Activated gamma-delta T cell treated with anti-CD3 and anti-CD28 coated beads, Interleukin-2, amount 50 U/mL, for 16 hours (primary cell): Measurements from ENCODE around the gene BCR.

Source experiments
- DNase-seq: peaks from one replicate; pipeline ENCODE4 v3.0.0-alpha.2; 2020; ENCODE audit warnings: low read depth

The BCR gene

DNA sequence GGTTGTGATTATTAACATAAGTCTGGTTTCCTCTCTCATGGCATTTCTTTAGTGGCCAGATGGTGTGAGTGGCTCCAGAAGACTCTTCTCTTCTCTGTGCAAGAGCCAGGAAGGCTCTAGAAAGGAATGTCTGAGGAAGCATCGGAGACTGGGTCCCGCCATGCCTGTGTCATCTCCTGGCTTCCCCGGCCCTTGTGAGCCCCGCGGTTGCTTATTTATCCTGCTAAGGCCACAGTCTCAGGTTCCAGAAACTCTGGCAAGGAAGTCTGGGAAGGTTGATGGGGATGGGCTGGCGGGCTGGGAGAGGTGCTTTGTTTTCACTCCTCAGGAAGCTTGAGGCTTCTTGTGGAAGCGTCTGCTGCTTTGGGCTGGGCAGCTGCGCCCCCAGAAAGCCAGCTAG lies 18.9 kb downstream of the BCR start:
- no peak for DNase-seq

DNA sequence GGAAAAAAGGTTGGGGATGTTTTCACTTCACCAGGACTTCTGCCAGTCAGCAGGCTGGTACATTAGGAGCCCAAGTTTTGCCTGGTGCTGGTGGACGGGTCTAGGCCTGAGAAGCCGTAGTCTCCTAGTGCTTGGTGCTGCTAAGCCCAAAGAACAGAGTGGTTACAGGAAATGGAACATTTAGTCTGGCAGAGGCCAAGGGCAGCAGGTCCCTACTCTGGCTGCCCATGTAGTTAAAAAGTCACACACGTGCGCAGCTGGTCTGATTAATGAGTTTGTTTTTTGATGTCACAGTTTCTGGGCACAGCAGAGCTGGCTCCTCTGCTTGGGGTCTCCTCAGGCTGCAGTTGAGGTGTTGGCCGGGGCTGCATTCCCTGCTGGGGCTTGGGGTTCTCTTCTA lies 20.6 kb downstream of the BCR start:
- DNase-seq, result no peak

DNA sequence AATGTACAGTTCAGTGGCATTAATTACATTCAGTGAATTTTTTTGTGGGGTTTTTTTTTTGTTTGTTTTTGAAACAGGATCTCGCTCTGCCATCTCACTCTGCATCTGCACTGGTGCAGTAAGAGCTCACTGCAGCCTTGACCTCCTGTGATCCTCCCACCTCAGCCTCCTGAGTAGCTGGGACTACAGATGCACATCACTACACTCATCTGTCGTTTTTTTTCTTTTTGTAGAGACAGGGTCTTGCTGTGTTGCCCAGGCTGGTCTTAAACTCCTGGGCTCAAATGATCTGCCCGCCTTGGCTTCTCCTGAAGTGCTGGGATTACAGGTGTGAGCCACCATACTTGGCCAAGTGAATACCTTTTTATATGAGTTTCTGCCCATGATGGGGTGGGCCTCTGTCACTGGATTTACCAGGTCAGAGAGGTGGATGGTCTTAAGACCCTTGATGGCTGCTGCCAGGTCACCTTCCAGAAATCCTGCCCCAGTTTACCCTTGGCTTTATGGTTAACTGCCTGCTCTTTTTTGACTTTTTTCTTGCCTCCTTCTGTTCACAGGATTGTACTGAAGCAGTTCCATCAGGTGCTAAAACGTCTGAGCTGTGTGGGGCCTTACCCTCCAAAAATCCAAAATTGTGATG lies 22.6 kb downstream of the BCR start:
- no peak for DNase-seq

DNA sequence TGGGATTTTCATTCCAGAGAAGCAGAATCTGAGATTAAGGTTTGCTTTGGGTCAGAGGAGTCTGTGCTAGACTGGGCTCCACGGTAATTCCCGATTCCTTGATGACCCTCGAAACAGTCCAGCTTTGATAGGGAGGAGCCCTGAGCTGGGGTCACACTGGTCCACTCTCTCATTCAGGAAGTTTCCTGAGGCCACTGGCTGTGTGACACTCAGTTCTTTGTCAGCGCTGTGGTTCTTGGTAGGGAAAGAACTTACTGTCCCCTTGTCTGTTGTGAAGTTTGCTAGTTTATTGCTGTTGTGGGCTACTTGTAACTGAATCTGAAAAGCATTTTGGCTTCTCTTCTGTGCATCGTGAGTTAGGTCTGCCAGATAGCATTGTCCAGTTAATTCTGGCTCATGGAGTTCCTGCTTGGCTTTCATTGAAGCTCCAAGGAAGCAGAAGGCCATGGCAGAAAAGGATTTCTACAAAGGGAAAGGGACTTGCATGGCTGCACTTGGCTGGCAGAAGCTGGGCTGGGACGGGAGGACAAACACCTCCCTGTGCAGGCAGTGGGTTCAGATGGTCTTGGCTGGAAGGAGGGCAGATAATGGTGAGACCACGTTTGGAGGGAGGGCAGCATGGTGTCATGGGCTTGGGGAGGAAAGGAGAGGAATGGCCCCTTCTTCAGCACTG lies 23.3 kb downstream of the BCR start:
- no peak for DNase-seq

DNA sequence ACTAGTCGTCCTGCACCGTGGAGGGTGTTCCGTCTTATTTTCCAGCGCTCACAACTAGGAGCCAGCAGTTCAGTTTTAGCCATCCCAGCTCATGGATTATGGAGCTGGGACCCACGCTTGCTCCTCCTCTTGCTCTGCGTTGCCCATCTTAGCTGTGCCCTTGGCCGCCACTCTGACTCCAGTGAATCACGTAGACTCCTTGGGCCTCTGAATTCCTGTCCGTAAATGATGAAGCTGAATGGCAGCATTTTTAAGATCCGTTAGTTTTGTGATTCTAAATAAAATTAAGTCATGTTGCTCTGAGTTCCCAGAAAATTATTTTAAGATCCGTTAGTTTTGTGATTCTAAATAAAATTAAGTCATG lies 23.8 kb downstream of the BCR start:
- no peak for DNase-seq

DNA sequence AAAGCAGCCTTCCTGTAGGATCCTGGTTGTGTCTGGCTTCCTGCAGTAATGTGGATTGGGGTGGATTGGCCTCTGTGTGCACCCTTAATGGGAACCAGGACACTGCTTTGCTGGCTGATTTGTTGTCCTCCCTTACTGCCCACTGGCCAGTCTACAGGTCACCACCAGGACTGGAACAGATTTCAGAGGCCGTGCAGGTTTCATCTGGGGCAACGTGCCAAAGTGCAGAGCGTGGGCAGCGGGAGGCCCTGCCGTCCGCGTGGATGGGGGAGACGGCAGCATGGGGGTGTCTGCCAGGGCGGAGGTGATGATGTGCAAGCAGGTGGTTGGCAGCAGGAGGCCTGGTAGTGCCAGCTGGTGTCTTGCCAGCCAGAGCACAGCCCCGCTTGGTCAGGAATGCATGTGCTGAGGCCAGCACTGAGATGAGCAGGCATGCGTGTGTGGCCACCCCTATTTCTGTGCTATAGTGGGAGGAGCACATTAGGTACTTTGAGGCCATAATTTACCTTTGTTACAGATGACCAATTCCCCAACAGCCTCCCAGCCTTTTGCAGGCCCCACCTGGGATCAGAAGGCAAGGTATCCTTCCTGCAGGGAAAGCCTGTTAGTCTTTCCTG lies 24.3 kb downstream of the BCR start:
- DNase-seq, result no peak

DNA sequence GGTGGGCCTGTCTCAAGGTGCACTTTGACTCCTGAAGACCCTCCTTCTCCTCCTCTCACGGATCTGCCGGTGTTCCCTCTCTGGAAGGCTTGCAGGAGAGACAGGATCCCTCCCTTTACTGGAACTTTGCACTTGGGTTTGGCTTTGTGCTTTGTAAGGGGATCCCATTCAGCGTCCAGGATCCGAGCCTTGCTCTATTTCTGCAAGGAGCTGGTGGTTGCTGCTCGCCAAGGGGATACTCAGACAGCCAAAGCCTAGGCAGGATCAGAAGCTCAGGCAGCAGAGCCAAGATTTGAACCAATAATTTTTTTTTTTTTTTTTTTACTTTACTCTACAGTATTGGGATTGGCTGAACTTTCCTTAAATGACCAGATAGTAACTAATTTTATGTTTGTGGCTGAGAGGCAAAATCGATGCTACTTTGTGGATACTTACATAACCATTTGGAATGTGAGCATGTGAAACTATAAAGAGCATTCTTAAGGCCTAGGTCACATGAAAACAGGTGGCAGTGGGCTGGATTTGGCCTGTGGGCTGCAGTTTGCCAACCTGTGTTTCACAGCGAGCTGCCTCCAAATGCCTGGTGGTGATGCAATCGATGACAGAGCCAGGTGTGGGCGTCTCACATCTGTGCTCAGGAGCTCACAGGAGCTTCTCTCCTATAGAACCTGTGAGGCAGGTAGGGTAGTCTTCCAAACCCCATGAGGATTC lies 25.2 kb downstream of the BCR start:
- DNase-seq, result no peak

DNA sequence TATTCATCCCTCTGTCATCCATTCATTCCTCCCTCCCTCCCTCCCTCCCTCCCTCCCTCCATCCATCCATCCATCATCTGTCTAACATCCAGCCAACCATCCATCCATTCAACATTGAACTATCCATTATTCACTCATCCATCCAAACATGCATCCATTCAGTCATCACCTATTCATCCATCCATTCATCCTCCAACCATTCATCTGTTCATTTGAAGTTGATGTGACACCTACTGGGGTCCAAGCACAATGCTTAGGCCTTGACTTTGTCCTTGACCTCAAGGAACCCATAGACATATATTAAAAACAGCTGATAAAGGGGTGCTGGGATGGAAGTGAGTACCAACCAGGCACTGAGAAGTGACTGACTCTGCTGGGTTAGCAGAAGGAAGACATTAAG lies 26.6 kb downstream of the BCR start:
- no peak for DNase-seq

DNA sequence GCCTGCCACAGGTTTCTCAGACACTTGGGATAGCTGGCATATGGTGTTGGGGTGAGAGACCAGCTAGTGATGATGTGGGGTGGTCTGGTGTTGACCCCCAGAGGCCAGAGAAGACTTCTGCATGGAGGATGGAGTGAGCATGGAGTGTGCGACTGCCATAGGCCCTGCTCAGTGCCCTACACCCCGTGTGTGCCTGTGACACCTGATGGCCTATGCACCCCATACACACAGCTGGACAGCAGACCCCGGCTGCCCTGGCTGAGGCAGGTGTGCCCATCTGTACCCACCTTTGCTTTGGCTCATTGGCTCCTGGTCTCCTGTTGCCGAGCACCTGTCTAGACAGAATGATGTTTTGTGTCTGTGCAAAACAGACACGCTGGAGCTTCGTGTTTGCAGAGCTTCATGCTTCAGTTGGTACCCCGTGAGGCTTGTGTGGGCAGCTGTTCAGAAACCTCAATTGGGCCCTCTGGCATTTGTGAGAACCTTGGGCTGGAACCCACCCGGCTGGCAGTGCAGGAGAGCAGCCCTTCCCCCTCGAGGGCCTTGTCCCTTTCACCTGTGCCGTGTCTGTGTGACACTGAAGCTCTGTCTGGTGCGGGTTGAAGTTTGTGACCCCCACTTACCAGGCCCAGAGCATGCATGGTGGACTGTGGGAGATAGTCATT lies 27.6 kb downstream of the BCR start:
- DNase-seq, result no peak

DNA sequence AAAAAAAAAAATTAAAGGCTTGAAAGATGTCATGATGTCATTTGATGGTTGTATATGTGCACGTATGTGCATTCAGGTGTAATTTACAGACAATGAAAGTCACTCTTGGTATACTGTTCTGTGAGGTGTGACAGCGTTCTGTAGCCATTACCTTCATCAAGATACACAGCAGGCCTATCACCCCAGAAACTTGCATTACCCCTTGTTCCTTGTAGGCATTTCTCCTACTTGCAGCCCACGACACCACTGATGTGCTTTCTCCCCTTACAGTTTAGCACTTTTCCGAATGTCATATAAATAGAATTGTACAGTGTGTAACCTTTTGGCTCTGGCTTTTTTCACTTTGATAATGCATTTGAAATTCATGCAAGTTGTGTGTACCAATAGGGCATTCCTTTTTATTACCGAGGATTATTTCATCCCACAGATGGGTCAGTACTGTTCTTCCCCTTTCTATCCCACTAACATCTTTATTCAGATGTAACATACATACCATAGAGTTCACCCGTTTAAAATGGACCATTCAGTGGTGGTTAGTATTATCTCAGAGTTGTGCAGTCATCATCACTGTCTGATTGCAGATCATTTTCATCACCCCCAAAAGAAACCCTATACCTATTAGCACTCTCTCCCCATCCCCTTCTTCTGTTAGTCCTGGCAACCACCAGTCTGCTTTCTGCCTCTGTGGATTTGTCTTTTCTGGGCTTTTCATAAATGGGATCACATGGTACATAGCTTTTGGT lies 30.3 kb downstream of the BCR start:
- no peak for DNase-seq

DNA sequence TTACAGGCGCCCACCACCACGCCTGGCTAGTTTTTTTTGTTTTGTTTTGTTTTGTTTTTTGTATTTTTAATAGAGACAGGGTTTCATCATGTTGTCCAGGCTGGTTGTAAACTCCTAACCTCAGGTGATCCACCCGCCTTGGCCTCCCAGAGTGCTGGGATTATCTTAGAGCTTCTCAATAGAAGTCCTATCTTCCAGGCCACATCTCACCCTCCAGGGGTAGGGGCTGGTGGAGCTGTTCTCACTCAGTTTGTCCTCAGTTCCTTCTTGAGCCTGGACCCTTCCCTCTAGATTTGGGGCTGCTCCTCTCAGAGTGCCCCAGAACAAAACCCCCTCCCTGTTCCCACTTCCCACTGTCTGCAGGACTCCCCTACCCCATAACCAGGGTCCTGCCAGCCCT lies 31.3 kb downstream of the BCR start:
- no peak for DNase-seq

DNA sequence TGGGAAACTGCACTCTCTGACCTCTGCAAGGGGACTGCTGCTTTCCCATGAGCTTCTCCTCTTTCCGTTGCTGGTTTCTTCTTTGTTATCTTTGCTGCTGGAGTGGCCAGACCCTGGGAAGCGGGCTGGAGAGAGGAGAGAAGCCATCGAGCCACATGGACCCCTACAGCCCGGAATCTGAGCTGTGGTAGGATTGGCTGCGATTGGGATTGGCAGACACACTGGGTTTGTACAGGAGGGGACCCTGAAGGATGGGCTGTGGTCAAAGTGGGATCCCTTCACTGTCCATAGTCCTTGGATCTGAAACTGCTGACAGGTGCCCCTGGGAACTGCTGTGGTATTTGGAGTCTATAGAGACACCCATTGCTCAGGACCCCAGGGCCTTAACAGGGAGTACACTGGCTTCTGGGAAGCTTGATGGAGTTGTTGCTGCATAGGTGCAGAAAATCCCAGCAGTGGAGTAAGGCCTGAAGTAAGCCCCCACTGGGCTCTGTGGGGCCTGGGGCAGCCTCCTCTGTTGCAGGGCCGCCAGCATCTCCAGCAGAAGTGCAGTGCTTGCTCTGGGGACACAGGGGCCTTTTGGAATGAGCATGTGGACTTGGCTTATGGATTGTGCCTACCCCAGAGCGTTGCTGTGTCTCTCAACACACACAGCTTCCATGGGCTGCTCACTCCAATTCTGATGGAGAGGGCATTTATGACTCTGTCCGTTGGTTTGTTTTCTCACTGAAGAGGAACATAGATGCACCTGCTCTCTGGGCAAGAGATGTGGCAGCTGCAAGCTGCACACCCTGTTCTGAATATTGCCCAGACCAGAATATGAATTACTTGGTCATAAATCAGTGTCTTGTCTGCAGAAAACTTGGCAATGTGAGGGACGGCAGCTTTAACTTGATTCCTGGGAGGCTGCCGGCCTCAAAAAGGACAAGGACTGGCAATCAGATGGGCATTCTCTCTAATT lies 32.0 kb downstream of the BCR start:
- no peak for DNase-seq

DNA sequence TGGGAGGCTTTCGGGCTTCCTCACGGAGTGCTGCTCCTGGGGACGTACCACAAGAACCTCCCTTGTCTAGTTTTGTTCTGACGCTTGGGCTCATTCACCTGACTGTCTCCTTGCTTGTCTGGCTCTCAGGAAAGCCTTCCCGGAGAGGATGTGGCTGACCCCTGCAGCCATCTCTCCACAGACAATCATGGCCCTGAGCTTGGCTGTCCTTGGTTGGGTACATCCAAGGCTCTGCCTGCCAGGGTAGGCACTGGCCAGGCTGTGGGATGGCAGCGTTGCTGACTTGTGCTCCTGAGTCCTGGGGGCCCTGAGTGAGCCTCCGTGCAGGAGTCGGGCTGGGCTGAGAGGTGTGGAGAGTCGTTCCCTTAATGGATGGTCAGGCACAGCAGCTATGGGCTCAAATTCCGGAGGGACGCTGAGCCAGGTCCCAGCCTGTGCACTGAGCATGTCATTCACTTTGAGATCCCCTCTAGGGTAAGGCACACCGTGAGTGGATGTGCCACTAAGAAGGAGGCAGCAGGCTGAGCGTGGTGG lies 32.8 kb downstream of the BCR start:
- no peak for DNase-seq

DNA sequence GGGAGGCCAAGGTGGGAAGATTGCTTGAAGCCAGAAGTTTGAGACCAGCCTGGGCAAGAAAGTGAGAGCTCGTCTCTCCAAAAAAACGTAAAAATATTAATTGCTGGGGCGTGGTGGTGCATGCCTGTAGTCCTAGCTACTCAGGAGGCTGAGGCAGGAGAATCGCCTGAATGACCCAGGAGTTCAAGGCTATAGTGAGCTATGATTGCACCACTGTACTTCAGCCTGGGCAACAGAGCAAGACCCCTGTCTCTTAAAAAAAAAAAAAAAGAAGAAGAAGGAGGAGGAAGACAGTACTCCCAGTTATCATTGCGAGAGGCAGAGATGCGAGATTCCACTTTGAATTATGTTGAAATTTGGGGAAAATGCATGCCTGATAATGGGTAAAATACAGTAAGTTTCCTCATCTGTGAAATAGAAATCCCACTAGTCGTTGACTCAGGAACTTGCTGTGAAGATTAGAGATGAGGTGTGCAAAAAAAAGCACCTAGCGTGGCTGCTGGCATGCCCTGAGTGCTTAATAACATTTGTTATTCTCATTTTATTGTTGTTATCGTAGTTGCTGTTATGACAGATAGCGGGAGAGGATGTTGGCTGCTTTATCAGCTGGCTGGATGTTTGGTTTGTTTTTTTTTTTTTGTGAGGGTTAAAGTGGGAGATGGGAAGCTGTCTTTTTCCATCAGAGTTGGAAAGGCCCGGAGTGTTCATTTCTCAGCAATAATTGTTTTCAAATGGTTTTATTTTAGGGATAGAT lies 33.4 kb downstream of the BCR start:
- no peak for DNase-seq

DNA sequence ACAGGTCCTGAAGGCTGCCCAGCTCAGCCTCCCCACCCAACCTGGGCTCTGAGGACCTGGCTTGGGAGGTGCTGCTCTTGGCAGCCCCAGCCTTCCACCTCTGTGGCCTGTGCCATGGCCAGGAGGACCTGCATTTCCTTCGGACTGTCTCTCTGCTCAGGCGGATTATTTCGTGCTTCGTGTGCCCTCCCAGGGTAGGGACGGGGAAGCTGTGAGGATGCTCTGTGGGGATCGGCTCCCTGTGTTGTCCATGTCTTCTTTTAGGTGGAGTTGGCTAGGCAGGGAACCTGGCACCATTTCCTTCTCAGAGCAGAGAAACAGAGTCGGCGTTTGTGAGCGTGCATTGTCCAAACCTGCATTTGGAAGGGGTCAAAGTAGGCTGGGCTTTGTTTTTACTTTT lies 34.1 kb downstream of the BCR start:
- no peak for DNase-seq

DNA sequence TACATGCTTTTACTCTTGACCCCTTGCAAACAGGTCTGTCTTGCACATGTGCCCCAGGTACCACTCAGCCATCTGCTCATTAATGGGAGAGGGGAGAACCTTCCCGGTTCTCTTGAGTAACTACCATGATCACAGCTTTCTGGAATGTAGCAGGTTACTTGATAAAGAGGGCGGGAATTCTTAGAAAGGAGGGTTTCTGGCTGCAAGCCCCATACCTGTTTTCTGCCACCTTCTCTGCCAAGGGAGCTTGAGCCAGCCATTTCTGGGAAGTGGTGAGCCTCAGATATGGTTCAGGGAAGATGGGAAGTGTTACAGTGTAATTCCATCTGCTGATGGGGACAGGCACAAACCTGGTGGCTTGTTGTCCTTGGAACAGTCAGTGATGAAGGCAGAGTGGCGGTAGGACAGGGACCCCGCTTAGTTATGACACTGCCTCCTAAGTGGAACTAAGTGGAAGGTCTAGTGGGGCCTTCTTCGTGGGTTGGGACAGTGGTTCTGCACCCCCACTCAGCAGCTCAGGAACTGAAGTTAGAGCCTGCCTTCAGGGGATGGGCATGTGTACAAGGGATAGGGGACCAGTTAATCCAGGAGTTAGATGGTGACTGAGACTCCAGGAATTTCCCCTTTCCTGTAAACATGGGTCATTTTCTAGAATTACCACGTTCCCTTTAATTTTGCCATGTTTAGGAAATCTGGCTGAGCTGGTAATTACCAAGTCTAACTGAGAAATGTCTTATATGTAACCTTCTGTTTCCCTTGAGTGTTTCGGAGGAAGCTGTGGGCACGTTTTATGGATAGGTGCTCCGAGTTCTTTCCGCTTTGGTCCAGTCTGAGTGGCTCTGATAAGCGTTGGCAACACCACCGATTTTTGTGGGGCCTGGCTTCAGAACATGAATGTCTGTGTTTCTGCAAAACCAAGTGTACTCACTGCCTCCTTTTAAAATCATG lies 35.3 kb downstream of the BCR start:
- no peak for DNase-seq

DNA sequence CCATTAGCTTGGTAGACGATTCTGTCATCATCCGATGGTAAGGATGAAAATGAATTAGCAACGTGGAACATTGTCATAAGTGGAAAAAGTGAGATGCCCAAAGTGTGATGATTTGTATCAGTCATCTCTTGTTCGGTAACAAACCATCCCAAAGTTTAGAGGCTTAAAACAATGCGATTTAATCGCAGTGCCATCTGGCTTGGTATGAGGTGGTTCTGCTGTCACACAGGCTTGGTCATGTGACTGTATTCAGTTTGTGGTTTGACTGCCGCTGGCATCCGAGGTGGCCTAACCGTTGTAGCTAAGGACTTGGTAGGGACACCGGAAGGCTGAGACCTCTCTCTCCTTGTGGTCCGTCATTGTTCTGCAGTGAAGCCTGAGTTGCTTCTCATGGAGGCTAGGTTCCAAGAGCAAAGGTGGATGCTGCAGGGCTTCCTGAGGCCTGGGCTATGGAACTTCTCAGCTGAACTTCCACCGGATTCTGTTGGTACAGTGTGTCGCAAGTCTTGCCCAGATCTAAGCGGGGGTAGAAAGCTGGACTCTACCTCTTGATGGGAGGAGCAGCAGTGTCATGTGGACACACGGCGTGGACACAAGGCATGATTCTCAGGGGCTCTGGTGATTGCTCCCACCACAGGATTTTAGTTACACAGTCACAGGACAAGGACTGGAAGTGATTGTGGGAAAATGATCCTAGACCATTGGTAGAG lies 36.3 kb downstream of the BCR start:
- peak; percentile 33 for DNase-seq
